ENCODE data around the gene B4GALT5. TPM values are rescaled to one million over a fixed set of nuclear protein-coding genes. Genes with fewer than 3 reads are reported as not detected.
"Not testable (repeated sequence)": the region's sequence is repeated elsewhere in the genome, so short reads cannot be mapped to it uniquely, and the experiment has no call there.

B4GALT5 gene
- polyA plus RNA-seq, 1 donor (not counting 4 experiments of a cell fraction or from before 2014, with no cell fraction given): 23.5 TPM

DNA sequence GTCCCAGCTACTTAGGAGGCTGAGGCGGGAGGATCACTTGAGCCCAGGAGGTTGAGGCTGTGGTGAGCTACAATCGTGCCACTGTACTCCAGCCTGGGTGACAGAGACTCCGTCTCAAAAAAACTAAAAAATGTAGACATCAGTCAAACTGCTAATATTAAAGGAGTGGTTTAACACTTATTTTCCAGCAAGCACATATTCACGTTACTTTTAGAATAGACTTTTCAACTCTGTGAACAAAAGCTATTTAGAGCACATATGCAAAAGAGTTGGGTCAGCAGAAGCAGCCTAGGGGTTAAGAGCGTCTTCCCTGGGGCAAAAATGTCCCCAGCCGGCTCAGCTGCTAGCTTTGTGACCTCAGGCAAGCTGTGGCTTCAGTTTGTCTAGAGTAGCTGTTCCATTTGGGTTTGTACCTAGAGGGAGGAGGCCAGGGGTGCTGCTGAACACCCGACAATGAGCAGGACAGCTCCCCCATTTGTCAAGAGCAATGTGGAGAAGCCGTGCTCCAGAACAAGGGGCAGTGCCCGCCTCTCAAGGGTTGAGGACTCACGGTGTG, 83.2 kb downstream of the B4GALT5 start:
- Histone ChIP-seq H3K9ac (ENCODE audit: control insufficient read depth, extremely low read depth, insufficient read depth, low read length) (no peak overlapping the region), H3K27me3 (ENCODE audit: control insufficient read depth, extremely low read depth, insufficient read depth, low read length) (peaks cover 5% of the 10 kb centered on the region), H3K9me1 (ENCODE audit: control insufficient read depth, extremely low read depth, insufficient read depth, low read length) (no peaks in the 10 kb centered on the region), H3K4me2 (ENCODE audit: control insufficient read depth, extremely low read depth, insufficient read depth, low read depth, low read length) (no peak overlapping the region), H3K9me3 (ENCODE audit: control insufficient read depth, low read depth, low read length) (no peaks in the 10 kb centered on the region), H3K4me1 (ENCODE audit: control insufficient read depth, extremely low read depth, insufficient read depth, low read length) (no peaks in the 10 kb centered on the region), H4K20me1 (ENCODE audit: control insufficient read depth, extremely low read depth, insufficient read depth, low read length) (no peaks in the 10 kb centered on the region), H3K27ac (ENCODE audit: control insufficient read depth, insufficient read depth, low read length) (no peak overlapping the region), H3K36me3 (ENCODE audit: control insufficient read depth in 2 of 2, extremely low read depth in 1 of 2, insufficient read depth in 2 of 2, low read length in 2 of 2) (peaks cover 5 to 9% of the 10 kb centered on the region in 2 experiments), H2AFZ (ENCODE audit: control insufficient read depth, low read length) (no peak overlapping the region), H3K79me2 (ENCODE audit: control insufficient read depth, insufficient read depth, low read length) (no peaks in the 10 kb centered on the region), H3K4me3 (ENCODE audit: control insufficient read depth in 2 of 3, extremely low read depth in 1 of 3, insufficient read depth in 2 of 3, low read depth in 1 of 3, low read length in 3 of 3) (no peak overlapping the region)
- dilution Hi-C loops (cut with MboI; ENCODE audit: extremely low pct_ligation_motif_present, low sequenced_read_pairs): no loop called here
- TF ChIP-seq, protein P1, sequence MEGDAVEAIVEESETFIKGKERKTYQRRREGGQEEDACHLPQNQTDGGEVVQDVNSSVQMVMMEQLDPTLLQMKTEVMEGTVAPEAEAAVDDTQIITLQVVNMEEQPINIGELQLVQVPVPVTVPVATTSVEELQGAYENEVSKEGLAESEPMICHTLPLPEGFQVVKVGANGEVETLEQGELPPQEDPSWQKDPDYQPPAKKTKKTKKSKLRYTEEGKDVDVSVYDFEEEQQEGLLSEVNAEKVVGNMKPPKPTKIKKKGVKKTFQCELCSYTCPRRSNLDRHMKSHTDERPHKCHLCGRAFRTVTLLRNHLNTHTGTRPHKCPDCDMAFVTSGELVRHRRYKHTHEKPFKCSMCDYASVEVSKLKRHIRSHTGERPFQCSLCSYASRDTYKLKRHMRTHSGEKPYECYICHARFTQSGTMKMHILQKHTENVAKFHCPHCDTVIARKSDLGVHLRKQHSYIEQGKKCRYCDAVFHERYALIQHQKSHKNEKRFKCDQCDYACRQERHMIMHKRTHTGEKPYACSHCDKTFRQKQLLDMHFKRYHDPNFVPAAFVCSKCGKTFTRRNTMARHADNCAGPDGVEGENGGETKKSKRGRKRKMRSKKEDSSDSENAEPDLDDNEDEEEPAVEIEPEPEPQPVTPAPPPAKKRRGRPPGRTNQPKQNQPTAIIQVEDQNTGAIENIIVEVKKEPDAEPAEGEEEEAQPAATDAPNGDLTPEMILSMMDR (optimal IDR thresholded peaks at IDR 0.05 in 1 of 3, IDR thresholded peaks at IDR 0.05 in 1 of 3, conservative IDR thresholded peaks at IDR 0.05 in 1 of 3; ENCODE audit: extremely low read depth in 1 of 3, insufficient read depth in 2 of 3, low read length in 3 of 3): no peak
- no peak for TF ChIP-seq EZH2 (IDR thresholded peaks at IDR 0.05; ENCODE audit: low read length)
- FAIRE-seq (no peak), DNase-seq (ENCODE audit: low read depth, low spot score) (no peak)

DNA sequence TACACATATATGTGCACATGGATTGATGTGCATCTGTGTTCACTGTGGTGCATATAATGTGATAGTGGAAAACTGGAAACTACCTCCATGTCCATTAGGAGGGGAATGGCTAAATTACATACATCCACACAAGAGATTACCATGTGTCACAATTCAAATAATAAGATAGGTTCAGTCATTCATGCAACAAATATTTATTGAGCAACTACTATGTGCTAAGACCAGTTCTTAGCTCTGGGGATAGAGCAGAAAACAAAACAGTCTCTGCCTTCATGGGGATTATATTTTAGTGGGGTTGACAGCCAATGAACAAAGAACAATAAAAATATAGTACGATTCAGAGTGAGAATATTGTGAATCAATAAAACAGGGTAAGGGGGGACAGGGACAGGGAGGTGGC, 84.1 kb downstream of the B4GALT5 start:
- Histone ChIP-seq H3K79me2 (ENCODE audit: control insufficient read depth, insufficient read depth, low read length) (no peaks in the 10 kb centered on the region), H3K36me3 (ENCODE audit: control insufficient read depth in 2 of 2, extremely low read depth in 1 of 2, insufficient read depth in 2 of 2, low read length in 2 of 2) (peaks cover 2 to 9% of the 10 kb centered on the region in 2 experiments), H3K9me3 (ENCODE audit: control insufficient read depth, low read depth, low read length) (no peaks in the 10 kb centered on the region), H3K27ac (ENCODE audit: control insufficient read depth, insufficient read depth, low read length) (no peak overlapping the region), H2AFZ (ENCODE audit: control insufficient read depth, low read length) (no peak overlapping the region), H4K20me1 (ENCODE audit: control insufficient read depth, extremely low read depth, insufficient read depth, low read length) (no peaks in the 10 kb centered on the region), H3K9ac (ENCODE audit: control insufficient read depth, extremely low read depth, insufficient read depth, low read length) (no peak overlapping the region), H3K4me1 (ENCODE audit: control insufficient read depth, extremely low read depth, insufficient read depth, low read length) (no peaks in the 10 kb centered on the region), H3K4me3 (ENCODE audit: control insufficient read depth in 2 of 3, extremely low read depth in 1 of 3, insufficient read depth in 2 of 3, low read depth in 1 of 3, low read length in 3 of 3) (no peak overlapping the region), H3K4me2 (ENCODE audit: control insufficient read depth, extremely low read depth, insufficient read depth, low read depth, low read length) (no peak overlapping the region), H3K27me3 (ENCODE audit: control insufficient read depth, extremely low read depth, insufficient read depth, low read length) (peaks cover 5% of the 10 kb centered on the region), H3K9me1 (ENCODE audit: control insufficient read depth, extremely low read depth, insufficient read depth, low read length) (no peaks in the 10 kb centered on the region)
- DNase-seq (ENCODE audit: low read depth, low spot score) (no peak), FAIRE-seq (no peak)
- no peak for TF ChIP-seq EZH2 (IDR thresholded peaks at IDR 0.05; ENCODE audit: low read length)
- TF ChIP-seq, protein P1 (optimal IDR thresholded peaks at IDR 0.05 in 1 of 3, IDR thresholded peaks at IDR 0.05 in 1 of 3, conservative IDR thresholded peaks at IDR 0.05 in 1 of 3; ENCODE audit: extremely low read depth in 1 of 3, insufficient read depth in 2 of 3, low read length in 3 of 3): no peak
- dilution Hi-C loops (cut with MboI; ENCODE audit: extremely low pct_ligation_motif_present, low sequenced_read_pairs): no loop called here

DNA sequence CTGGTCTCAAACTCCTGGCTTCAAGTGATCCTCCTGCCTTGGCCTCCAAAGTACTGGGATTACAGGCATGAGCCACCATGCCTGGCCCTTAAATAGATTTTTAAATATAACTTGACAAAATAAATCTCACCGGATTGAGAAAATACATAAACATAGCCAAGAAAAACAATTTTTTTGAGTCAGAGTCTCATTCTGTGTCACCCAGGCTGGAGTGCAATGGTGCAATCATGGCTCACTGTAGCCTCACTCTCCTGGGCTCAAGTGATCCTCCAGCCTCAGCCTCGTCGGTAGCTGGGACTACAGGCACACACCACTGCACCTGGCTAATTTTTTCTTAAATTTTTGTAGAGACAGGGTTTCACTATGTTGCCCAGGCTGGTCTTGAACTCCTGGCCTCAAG, 85.4 kb downstream of the B4GALT5 start:
- not testable (repeated sequence) for H4K20me1 ChIP-seq (ENCODE audit: control insufficient read depth, extremely low read depth, insufficient read depth, low read length); FAIRE-seq; H3K4me1 ChIP-seq (ENCODE audit: control insufficient read depth, extremely low read depth, insufficient read depth, low read length)

More for the DNA sequence above, 85.4 kb downstream of the B4GALT5 start:
- H3K9ac ChIP-seq (ENCODE audit: control insufficient read depth, extremely low read depth, insufficient read depth, low read length); H3K27me3 ChIP-seq (ENCODE audit: control insufficient read depth, extremely low read depth, insufficient read depth, low read length); H3K4me3 ChIP-seq (ENCODE audit: control insufficient read depth in 2 of 3, extremely low read depth in 1 of 3, insufficient read depth in 2 of 3, low read depth in 1 of 3, low read length in 3 of 3); dilution Hi-C loops (cut with MboI; ENCODE audit: extremely low pct_ligation_motif_present, low sequenced_read_pairs); H3K27ac ChIP-seq (ENCODE audit: control insufficient read depth, insufficient read depth, low read length); H3K79me2 ChIP-seq (ENCODE audit: control insufficient read depth, insufficient read depth, low read length); H3K4me2 ChIP-seq (ENCODE audit: control insufficient read depth, extremely low read depth, insufficient read depth, low read depth, low read length); DNase-seq (ENCODE audit: low read depth, low spot score); H3K9me3 ChIP-seq (ENCODE audit: control insufficient read depth, low read depth, low read length); H2AFZ ChIP-seq (ENCODE audit: control insufficient read depth, low read length); H3K36me3 ChIP-seq (ENCODE audit: control insufficient read depth in 2 of 2, extremely low read depth in 1 of 2, insufficient read depth in 2 of 2, low read length in 2 of 2); H3K9me1 ChIP-seq (ENCODE audit: control insufficient read depth, extremely low read depth, insufficient read depth, low read length): not testable (repeated sequence)
